GM12873 (cell line): ENCODE measurements around the gene RTEL1.

Experiments
- TF ChIP-seq, protein P1 (sequence below): IDR thresholded peaks from 2 replicates; pipeline ENCODE4 v1.5.1; 2012; ENCODE audit warnings: low read depth, mild to moderate bottlenecking, moderate library complexity, low read length, control low read depth; ENCODE audit not compliant: insufficient read depth; ENCODE audit errors: missing control alignments

The RTEL1 gene

DNA sequence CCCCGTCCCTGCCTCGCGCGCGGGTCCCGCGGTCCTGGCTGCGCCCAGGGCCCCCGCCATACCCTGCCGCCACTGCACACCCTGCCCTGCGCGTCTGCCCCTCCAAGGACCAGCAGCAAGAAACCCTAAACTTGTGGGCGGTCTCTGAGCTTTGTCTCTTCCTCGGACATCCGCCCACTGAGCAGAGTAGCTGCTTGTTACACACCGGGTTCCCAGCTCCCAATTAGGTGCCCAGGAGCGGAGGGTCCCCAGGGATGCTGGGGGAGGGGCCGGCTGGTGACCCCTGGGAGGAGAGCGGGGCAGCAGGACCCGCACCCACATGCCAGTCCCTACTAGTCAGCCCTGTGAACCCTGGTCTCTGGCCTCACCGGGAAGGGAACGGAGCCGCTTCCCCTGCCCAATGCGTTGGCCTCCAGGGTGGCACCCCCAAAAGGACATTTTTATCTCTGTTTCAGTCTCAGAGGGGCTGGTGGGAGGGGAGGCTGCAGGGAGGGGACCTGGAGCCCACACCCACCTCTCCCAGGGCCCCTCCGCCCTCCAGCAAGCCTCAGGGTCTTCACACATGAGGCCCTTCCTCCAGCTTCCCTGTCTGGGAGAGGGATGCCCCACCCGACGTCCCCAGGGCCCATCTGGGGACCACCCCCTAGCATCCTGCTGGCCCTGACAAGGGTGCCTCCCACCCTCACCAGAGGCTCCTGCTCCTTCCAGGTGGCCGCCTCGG is 15.4 kb upstream of the RTEL1 start:
- TF ChIP-seq, protein P1, sequence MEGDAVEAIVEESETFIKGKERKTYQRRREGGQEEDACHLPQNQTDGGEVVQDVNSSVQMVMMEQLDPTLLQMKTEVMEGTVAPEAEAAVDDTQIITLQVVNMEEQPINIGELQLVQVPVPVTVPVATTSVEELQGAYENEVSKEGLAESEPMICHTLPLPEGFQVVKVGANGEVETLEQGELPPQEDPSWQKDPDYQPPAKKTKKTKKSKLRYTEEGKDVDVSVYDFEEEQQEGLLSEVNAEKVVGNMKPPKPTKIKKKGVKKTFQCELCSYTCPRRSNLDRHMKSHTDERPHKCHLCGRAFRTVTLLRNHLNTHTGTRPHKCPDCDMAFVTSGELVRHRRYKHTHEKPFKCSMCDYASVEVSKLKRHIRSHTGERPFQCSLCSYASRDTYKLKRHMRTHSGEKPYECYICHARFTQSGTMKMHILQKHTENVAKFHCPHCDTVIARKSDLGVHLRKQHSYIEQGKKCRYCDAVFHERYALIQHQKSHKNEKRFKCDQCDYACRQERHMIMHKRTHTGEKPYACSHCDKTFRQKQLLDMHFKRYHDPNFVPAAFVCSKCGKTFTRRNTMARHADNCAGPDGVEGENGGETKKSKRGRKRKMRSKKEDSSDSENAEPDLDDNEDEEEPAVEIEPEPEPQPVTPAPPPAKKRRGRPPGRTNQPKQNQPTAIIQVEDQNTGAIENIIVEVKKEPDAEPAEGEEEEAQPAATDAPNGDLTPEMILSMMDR: no peak

DNA sequence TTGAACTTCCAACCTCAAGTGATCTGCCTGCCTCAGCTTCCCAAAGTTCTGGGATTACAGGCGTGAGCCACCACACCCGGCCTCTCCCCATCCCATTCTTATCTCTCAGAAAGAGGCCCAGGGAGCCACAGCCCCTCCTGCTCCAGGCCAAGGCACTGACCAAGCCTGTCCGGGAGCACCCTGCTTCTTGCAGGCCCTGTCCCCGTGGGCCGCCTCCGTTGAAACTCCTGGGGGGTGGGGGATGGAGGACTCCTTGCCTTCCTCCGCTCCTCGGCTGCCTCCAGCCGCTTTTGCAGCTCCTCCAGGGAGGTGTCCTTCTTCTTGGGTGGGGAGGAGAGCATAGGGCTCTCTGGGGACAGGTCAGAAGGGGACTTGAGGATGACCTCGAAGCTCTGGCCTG is 14.6 kb upstream of the RTEL1 start:
- TF ChIP-seq, protein P1: no peak

- TF ChIP-seq, protein P1: no peak
These were observed 14.2 kb upstream of the RTEL1 start for GRCh38 chr20:63643946-63644345.

GRCh38 chr20:63645218-63645617 is 12.9 kb upstream of the RTEL1 start:
- TF ChIP-seq, protein P1: no peak

DNA sequence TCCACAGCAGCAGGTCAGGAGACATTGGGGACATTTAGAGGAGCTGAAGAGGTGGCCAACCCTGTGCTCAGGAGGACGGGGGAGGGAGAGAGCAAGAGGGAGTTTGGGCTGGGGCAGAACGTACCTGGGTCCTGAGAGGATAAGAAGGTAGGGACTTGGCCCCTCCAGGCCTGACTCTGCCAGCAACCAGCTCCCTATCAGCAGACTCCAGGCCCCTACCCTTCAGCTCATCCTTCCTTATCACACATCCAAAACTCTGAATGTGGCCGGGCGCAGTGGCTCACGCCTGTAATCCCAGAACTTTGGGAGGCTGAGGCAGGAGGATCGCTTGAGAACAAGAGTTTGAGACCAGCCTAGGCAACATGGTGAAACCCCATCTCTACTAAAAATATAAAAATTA is 9.9 kb upstream of the RTEL1 start:
- TF ChIP-seq, protein P1: no peak

DNA sequence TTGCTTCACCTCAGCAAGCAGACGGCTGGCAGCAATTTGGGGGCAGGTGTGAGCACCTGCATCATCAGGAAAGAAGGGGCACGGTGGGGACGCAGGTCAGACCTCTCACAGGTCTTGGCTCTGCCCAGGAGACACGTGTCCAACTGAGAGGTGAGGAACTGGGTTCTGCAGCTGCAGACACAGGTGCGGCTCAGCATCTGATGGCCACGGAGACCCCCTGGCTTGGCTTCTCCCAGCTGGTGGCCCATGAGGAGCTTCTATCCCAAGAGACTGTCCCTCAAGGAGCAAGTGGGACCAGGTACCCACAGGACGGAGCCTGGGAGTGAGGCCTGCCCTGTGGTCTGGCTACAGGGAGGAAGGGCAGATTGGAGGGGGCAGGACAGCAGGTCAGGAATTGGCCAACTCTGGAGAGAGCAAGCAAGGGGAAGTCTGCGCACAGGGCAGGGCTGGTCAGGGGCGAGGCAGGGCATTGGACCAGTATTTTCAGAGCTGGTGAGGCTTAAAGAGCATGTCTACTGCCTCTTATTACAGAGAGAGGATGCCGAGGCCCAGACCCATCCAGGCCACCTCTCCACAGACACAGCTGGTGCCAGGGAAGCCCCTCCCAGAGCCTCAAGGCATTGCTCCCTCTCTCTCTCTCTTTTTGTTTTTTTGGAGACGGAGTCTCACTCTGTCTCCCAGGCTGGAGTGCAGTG is 9.1 kb upstream of the RTEL1 start:
- TF ChIP-seq, protein P1: no peak

DNA sequence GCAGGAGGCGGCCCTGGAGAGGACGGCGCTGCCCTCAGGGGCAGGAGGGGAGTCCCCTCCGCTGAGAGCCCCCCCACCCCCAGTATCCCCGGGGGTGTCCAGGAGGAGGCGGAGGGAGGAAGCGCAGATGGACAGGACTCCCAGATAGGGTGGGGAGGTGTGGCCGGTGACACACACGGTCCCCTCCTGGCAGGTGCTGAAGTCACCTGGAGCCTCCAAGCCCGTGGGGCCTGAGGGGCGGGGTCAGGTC is 6.2 kb upstream of the RTEL1 start:
- TF ChIP-seq, protein P1: no peak
